Stimulated activated CD8-positive, alpha-beta memory T cell treated with anti-CD3 and anti-CD28 coated beads, Interleukin-7, amount 100 ng/mL, for 24 hours (primary cell): ENCODE data around the gene TRPM1.

Source experiments
- DNase-seq: peaks from one replicate; pipeline ENCODE4 v3.0.0-alpha.2; 2020; ENCODE audit warnings: low read depth

Gene TRPM1

DNA sequence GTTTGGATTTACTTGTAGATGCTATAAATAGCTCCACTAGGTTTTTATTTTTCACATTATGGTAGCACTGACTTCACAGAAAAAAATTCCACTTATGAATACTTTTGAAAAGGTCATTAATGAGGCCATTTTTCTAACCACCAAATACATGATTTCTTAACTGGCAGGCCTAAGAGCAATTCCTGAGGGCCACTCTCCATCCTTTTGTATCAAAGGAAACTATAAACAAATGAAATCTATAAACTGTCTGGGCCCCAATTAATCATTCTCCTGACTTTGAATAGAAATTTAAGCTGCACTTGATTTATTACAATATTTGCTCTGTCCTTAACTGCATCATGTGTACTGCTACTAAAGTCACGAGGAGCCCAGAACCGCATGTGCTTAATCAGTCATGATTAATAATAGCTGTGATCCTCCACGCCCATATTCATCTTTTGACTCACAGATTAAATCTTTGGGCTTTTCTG lies 85.0 kb downstream of the TRPM1 start:
- DNase-seq, result no peak

- DNase-seq, result no peak
Measured at GRCh38 chr15:31014608-31014925, 87.0 kb downstream of the TRPM1 start.

DNA sequence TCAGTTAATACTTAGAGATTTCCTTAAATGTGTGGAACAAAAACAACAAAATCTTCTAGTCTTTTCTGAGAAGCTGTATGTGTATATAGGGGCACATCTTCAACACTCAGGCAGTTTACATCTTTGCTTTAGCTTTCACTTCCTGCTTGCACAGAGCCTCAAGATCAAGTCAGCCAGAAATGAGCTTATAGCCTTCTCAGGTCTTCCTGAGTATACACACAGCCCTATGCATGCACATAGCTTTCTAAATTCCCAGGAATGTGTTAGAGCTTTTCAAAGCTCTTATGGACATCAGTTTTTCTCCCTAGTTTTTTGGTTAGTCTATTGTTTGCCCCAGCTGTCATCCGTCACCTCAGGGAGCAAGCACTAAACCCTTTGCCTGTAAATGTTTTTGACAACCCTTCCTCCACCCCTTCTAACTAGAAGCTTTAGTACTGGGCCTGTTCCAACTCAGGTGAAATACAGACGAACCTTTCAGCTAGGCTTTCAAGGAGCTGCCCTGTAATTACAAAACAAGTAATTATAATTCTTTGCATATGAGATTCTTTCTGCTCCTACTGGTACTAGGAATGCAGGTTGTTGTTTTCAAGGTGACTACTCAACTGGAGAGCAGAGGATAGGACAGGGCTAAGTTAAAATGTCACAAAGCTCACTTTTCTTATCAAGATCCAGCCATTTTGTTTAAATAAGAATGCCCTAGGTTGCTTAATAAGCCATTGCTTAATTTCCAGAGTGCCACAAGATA lies 87.5 kb downstream of the TRPM1 start:
- no peak for DNase-seq

DNA sequence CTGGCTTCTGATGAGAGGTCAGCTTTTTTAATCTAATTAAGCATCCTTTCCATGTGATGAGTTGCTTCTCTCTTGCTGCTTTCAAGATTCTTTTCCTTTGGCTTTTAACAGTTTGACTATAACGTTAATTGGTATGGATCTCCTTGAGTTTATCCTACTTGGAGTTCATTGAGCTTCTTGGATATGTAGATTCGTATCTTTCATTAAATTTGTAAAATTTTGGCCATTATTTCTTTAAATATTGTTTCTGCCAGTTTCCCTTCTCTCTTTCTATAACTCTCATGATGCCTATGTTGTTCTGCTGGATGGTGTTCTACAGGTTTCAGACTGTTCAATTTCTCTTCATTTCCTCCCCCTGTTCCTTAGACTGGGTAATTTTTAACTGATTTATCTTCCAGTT lies 89.1 kb downstream of the TRPM1 start:
- no peak for DNase-seq

GRCh38 chr15:31010036-31010435 lies 91.5 kb downstream of the TRPM1 start:
- no peak for DNase-seq

GRCh38 chr15:31005660-31006059 lies 95.9 kb downstream of the TRPM1 start:
- DNase-seq, result no peak

DNA sequence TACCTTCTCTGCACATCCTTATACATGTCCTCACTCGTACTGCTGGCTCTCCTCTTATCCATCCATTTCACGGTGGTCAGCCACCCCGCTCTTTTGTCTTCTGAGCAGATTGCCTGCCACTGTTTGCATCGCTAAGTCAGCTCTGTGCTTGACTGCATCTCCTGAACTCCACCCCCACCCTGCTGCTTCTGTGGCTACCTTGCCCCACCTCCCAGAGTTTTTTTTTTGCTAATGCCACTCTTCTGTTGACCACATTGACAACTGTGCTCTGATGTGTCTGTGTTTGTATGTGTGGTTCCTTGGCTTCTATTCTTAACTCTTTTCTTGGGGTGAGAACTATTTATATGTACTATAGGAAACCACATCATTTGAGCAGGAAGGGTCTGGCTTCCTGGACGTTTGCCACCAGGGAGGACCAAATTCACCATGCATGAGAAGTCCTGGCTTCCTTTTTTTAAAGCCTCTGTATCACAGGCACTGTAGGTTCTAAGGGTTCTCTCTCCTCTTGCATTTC lies 97.2 kb downstream of the TRPM1 start:
- DNase-seq, result no peak

DNA sequence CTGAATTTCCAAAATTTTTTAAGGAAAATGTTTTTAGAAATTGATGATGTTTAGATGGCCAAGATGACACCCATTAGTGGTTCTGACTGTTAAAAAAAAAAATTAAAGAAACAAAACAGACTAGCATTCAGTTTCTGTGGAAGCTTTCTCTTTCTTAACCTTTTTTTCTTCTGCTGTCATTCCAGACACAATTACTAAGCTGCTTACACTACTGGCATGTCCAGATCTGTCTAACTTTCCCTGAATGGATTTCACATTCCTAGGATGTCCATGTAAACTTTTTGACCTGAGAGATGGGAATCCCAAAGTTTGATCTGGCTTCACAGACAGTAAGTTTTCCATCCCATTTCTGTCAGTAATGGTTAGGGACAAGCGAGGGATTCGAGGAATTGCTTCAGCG lies 99.8 kb downstream of the TRPM1 start:
- DNase-seq, result no peak

- DNase-seq, result no peak
Measured at GRCh38 chr15:30999729-31000128, 101.8 kb downstream of the TRPM1 start.

GRCh38 chr15:30997270-30997669 lies 104.3 kb downstream of the TRPM1 start:
- no peak for DNase-seq

GRCh38 chr15:30992249-30992864 lies 109.2 kb downstream of the TRPM1 start:
- DNase-seq, result no peak

GRCh38 chr15:30991255-30992235 lies 110.0 kb downstream of the TRPM1 start, which contains the start of gene MTMR10:
MTMR10 (minus strand) TSS chr15:30991628; CDS start chr15:30991506, 122 bp downstream.
- peak; percentile 46 for DNase-seq

DNA sequence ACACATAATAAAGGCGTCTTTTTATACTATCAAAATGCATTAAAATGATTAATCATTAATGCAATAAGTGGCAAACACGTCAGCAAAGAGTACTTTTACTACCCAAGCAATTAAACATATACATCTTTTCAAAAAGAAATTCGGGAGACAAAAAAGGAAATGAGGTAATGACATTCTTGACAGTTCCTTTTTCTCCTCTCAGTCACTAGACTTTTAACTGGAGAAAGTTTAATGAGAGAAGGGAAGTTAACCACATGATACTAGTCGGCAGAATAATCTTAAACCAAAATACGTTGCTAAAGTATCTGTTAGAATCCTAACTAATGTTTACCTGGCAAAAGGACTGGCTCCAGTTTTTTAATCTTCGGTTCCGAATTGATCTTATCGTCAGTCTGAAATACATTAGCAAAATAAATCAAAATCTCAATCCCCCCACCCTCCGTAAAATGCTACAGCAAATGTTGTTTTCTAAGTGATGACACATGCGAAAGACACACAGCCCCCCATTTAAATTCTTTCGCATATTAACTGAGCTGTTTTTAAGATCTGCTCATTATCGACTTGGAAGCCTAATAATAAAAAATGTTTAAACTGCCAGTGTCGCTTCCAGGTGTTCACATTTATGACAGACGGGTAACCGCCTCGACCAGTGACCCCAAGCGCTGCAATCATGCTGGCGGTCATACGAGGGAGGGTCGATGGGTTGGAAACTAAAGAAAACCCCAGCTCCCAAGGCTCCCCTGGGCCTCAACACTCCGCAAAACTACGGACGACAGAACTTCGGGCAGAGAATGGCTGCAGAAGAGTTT lies 110.9 kb downstream of the TRPM1 start:
- no peak for DNase-seq

- DNase-seq, result no peak
Measured at GRCh38 chr15:30990036-30990435, 111.5 kb downstream of the TRPM1 start.

GRCh38 chr15:30985081-30985531 lies 116.4 kb downstream of the TRPM1 start:
- DNase-seq, result no peak

- DNase-seq, result no peak
Measured at GRCh38 chr15:30984542-30984941, 117.0 kb downstream of the TRPM1 start.

- no peak for DNase-seq
Measured at GRCh38 chr15:30984118-30984517, 117.4 kb downstream of the TRPM1 start.

DNA sequence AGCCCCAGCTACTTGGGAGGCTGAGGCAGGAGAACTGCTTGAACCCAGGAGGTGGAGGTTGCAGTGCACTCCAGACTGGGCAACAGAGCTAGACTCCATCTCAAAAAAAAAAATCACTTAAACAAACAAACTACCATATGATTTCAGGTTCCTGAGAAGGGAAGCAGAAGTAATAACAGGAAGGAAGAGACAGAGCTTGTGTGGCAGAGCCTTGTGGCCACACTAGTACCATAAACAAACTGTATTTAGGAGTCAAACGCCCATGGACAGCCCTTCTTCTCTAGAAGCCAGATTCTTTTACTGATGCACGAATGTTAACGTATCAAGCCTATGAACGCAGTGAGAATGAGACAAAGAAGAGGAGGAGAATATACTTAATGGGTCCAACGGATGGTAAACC lies 122.1 kb downstream of the TRPM1 start:
- DNase-seq, result no peak

- DNase-seq, result no peak
Measured at GRCh38 chr15:30978328-30978727, 123.2 kb downstream of the TRPM1 start.

DNA sequence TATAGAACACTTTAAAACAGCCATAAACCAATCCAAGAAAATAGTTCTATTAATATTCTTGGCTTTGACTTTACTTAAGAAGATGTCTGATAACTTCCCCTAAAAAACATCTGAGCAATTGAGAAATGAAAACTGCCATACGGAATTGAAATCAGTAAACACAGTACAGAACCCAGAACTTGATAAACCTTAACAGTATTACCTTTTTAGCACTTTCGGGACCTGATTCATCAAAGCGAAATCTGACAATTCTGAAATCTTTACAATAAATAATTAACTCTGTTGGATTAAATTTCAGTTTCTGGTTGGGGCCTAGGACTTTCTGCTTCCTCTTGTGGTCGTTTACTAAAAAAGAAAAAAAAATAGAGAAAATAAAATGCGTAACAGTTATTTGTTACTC lies 127.4 kb downstream of the TRPM1 start:
- DNase-seq, result no peak

DNA sequence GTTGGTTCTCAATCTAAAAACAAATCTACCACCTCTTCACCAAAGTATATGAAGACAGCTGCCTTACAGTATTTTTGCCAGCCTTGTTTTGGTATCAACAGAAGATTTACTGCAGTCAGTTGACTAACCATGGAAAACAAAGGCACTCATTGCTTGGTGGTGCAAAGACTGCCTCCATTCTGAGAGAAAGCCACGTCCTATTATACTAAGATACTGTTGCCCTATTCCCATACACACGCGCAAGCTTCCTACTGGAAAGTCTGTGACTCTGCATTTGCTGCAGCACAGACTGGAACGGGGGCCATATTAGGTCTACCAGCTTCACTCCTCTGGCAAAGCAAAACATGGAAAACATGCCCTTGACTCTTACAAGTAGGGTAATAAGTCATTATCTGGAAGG lies 128.1 kb downstream of the TRPM1 start:
- no peak for DNase-seq
